Smooth muscle cell (in vitro differentiated cells): Measurements from ENCODE around the gene NPY5R. TPM values are rescaled to one million over a fixed set of nuclear protein-coding genes. Genes with fewer than 3 reads are reported as not detected.

Source experiments
- DNase-seq: peaks from one replicate; lab custom pipeline; 2025; ENCODE audit not compliant: unreplicated experiment; lab: John Stamatoyannopoulos, UW
- H2AFZ ChIP-seq: fragments of 200-600 bp; sonication (generic); 2 replicates; pipeline ENCODE4 v1.6.0; 2016; ENCODE audit warnings: antibody characterized with exemption, low read depth, mild to moderate bottlenecking
- H3F3A ChIP-seq: fragments of 200-600 bp; sonication (generic); 2 replicates; pipeline ENCODE4 v1.6.0; 2017; ENCODE audit warnings: antibody characterized with exemption, low read depth
- H3K27ac ChIP-seq: fragments of 200-600 bp; sonication (generic); 2 replicates; pipeline ENCODE4 v1.5.1; 2016; ENCODE audit warnings: low read depth, mild to moderate bottlenecking
- H3K27me3 ChIP-seq: fragments of 200-600 bp; sonication (generic); 2 replicates; pipeline ENCODE4 v1.6.1; 2016; ENCODE audit warnings: low read depth, mild to moderate bottlenecking
- H3K36me3 ChIP-seq: fragments of 200-600 bp; sonication (generic); 2 replicates; pipeline ENCODE4 v1.5.1; 2016; ENCODE audit warnings: low read depth
- H3K4me1 ChIP-seq: fragments of 200-600 bp; sonication (generic); 2 replicates; pipeline ENCODE4 v1.5.1; 2016; ENCODE audit warnings: low read depth
- H3K4me2 ChIP-seq: fragments of 200-600 bp; sonication (generic); 2 replicates; pipeline ENCODE4 v1.6.0; 2016; ENCODE audit warnings: mild to moderate bottlenecking
- H3K4me3 ChIP-seq: fragments of 200-600 bp; sonication (generic); 2 replicates; pipeline ENCODE4 v1.5.1; 2016; ENCODE audit warnings: mild to moderate bottlenecking
- H3K79me2 ChIP-seq: fragments of 200-600 bp; sonication (generic); 2 replicates; pipeline ENCODE4 v1.6.0; 2016; ENCODE audit warnings: low read depth, mild to moderate bottlenecking
- H3K9ac ChIP-seq: fragments of 200-600 bp; sonication (generic); 2 replicates; pipeline ENCODE4 v1.6.0; 2016; ENCODE audit warnings: low read depth
- H3K9me3 ChIP-seq: fragments of 200-600 bp; sonication (generic); replicated peaks from 2 replicates; pipeline ENCODE4 v1.5.1; 2016; ENCODE audit warnings: low read depth
- H4K20me1 ChIP-seq: fragments of 200-600 bp; sonication (generic); 2 replicates; pipeline ENCODE4 v1.6.0; 2016; ENCODE audit warnings: low read depth
- WGBS: methylation state at CpG from one replicate; pipeline ENCODE4 v1.1.7; 2016; ENCODE audit warnings: low lambda C conversion rate; 5-methylcytosine and 5-hydroxymethylcytosine counted together
- polyA plus RNA-seq: library from polyadenylated mRNA; unstranded; fragments of >200 nt; fragmentation: Nextera tagmentation; extraction: Ambion mirVana; gene quantifications from 2 replicates; pipeline ENCODE4 v1.2.1, GENCODE V29; 2016
- total RNA-seq: library from RNA; depleted of rRNA; stranded (reverse); fragments of >200 nt; gene quantifications from 2 replicates; pipeline ENCODE4 v1.2.3, GENCODE V29; 2014
- TF ChIP-seq, protein P1 (sequence below): fragments of 200-600 bp; sonication (generic); IDR thresholded peaks from 2 replicates; pipeline ENCODE4 v1.5.1; 2017; ENCODE audit warnings: borderline replicate concordance, mild to moderate bottlenecking, antibody characterized with exemption; ENCODE audit not compliant: insufficient read depth, poor library complexity, severe bottlenecking

Gene NPY5R
- total and polyA plus RNA-seq, 2 experiments from 2014 or later, result 1.4 to 5.5 TPM

DNA sequence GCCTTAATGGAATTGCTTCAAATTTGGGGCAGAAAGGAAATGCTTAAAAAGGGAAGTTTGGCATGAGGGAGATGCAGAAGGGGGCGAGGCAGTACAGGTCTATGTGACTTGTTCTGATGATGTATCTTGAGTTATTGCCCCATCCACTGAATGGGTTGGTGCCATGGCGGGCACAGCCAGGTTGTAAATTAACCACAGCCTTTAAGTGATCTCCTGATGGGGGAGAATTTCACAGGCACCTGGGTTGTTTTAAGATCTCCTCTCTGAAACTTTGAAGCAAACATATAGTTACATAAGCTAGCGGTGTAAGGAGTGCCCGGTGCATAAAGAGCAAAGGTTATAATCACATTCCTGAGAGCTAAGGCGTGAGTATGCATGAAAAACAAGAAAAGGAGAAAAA lies 37.0 kb downstream of the NPY5R start:
- no peaks in the 10 kb centered on the region for H3F3A ChIP-seq
- H3K79me2 ChIP-seq, result no peaks in the 10 kb centered on the region
- H3K9ac ChIP-seq, result no peak overlapping the region
- no peaks in the 10 kb centered on the region for H3K27me3 ChIP-seq
- no peaks in the 10 kb centered on the region for H4K20me1 ChIP-seq
- DNase-seq, result no peak
- no peaks in the 10 kb centered on the region for H3K4me1 ChIP-seq
- no peak overlapping the region for H3K4me2 ChIP-seq
- no peak overlapping the region for H3K27ac ChIP-seq
- H3K36me3 ChIP-seq, result no peaks in the 10 kb centered on the region
- TF ChIP-seq, protein P1, sequence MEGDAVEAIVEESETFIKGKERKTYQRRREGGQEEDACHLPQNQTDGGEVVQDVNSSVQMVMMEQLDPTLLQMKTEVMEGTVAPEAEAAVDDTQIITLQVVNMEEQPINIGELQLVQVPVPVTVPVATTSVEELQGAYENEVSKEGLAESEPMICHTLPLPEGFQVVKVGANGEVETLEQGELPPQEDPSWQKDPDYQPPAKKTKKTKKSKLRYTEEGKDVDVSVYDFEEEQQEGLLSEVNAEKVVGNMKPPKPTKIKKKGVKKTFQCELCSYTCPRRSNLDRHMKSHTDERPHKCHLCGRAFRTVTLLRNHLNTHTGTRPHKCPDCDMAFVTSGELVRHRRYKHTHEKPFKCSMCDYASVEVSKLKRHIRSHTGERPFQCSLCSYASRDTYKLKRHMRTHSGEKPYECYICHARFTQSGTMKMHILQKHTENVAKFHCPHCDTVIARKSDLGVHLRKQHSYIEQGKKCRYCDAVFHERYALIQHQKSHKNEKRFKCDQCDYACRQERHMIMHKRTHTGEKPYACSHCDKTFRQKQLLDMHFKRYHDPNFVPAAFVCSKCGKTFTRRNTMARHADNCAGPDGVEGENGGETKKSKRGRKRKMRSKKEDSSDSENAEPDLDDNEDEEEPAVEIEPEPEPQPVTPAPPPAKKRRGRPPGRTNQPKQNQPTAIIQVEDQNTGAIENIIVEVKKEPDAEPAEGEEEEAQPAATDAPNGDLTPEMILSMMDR, result no peak
- 89% methylated on average over 5 of the region's 5 CpGs for WGBS
- H3K9me3 ChIP-seq, result no peaks in the 10 kb centered on the region
- H3K4me3 ChIP-seq, result no peak overlapping the region
- no peak overlapping the region for H2AFZ ChIP-seq

- Histone ChIP-seq H3F3A (no peaks in the 10 kb centered on the region), H3K4me2 (no peak overlapping the region), H3K9me3 (no peaks in the 10 kb centered on the region), H3K36me3 (no peaks in the 10 kb centered on the region), H3K4me3 (no peak overlapping the region), H3K9ac (no peak overlapping the region), H3K79me2 (no peaks in the 10 kb centered on the region), H4K20me1 (no peaks in the 10 kb centered on the region), H3K4me1 (no peaks in the 10 kb centered on the region), H2AFZ (no peak overlapping the region), H3K27ac (no peak overlapping the region), H3K27me3 (no peaks in the 10 kb centered on the region)
- 95% methylated on average over 7 of the region's 7 CpGs for WGBS
- no peak for DNase-seq
- TF ChIP-seq, protein P1, result no peak
These were observed 38.6 kb downstream of the NPY5R start for GRCh38 chr4:163382178-163382869.

- TF ChIP-seq, protein P1, result no peak
- H3F3A ChIP-seq, result no peaks in the 10 kb centered on the region
- no peak overlapping the region for H3K4me2 ChIP-seq
- no peaks in the 10 kb centered on the region for H3K36me3 ChIP-seq
- no peaks in the 10 kb centered on the region for H3K9me3 ChIP-seq
- no peaks in the 10 kb centered on the region for H3K79me2 ChIP-seq
- H3K27me3 ChIP-seq, result no peaks in the 10 kb centered on the region
- no peak overlapping the region for H3K9ac ChIP-seq
- H4K20me1 ChIP-seq, result no peaks in the 10 kb centered on the region
- H2AFZ ChIP-seq, result no peak overlapping the region
- DNase-seq, result no peak
- 89% methylated on average over 5 of the region's 5 CpGs for WGBS
- H3K4me3 ChIP-seq, result no peak overlapping the region
- H3K4me1 ChIP-seq, result no peaks in the 10 kb centered on the region
- H3K27ac ChIP-seq, result no peak overlapping the region
These were observed 40.7 kb downstream of the NPY5R start for GRCh38 chr4:163384434-163384833.

GRCh38 chr4:163384926-163385325 lies 41.2 kb downstream of the NPY5R start:
- Histone ChIP-seq H3K9me3 (no peaks in the 10 kb centered on the region), H3K4me1 (no peaks in the 10 kb centered on the region)

More at GRCh38 chr4:163384926-163385325, 41.2 kb downstream of the NPY5R start:
- H3K4me2 ChIP-seq, result no peak overlapping the region
- no peak for DNase-seq
- no peaks in the 10 kb centered on the region for H4K20me1 ChIP-seq
- no peaks in the 10 kb centered on the region for H3K36me3 ChIP-seq
- H3K79me2 ChIP-seq, result no peaks in the 10 kb centered on the region
- no peak overlapping the region for H3K9ac ChIP-seq
- no peak overlapping the region for H3K4me3 ChIP-seq
- peak overlapping the region; percentile 26 for H3K27ac ChIP-seq
- TF ChIP-seq, protein P1, result no peak
- no peaks in the 10 kb centered on the region for H3F3A ChIP-seq
- no peaks in the 10 kb centered on the region for H3K27me3 ChIP-seq
- no peak overlapping the region for H2AFZ ChIP-seq
